Left lung (tissue), 10 donors: ENCODE results near the gene SMARCA4. TPM values are rescaled to one million over a fixed set of nuclear protein-coding genes. Genes with fewer than 3 reads are reported as not detected.

Experiments used
- ATAC-seq: fragments of 200-7000 bp; cut with Tn5 transposase; one replicate; pipeline ENCODE4 v1.9.1; 2020; ENCODE audit warnings: moderate library complexity
- DNase-seq, 4 donors: peaks; one replicate each; pipeline ENCODE4 v3.0.0-alpha.2; 2013 to 2020
- H3K27ac ChIP-seq, 2 donors: fragments of 200-600 bp; sonication (generic) in 1 of 2; one replicate each; pipeline versions ENCODE4 v1.5.0 to v1.8.0; 2020 to 2021
- H3K27me3 ChIP-seq, 2 donors: fragments of 200-600 bp; sonication (generic) in 1 of 2; one replicate each; pipeline versions ENCODE4 v1.5.0 to v1.8.0; 2020 to 2021
- H3K36me3 ChIP-seq, 2 donors: fragments of 200-600 bp; sonication (generic) in 1 of 2; one replicate each; pipeline versions ENCODE4 v1.5.0 to v1.8.0; 2020 to 2021
- H3K4me1 ChIP-seq, 2 donors: fragments of 200-600 bp; one replicate each; pipeline ENCODE4 v1.8.0; 2021
- H3K4me3 ChIP-seq, 2 donors: fragments of 200-600 bp; sonication (generic) in 1 of 2; one replicate each; pipeline versions ENCODE4 v1.5.0 to v1.8.0; 2020 to 2021; ENCODE audit warnings: mild to moderate bottlenecking in 1 of 2
- H3K9me3 ChIP-seq, 2 donors: fragments of 200-600 bp; sonication (generic) in 1 of 2; one replicate each; pipeline versions ENCODE4 v1.5.0 to v1.8.0; 2020 to 2021
- intact Hi-C, 2 donors: fragments of 100-400 bp; cut with DNase I; formaldehyde crosslinking; loops; one replicate each; pipeline versions ENCODE4 v1.11.2 to v1.14.2; 2022
- polyA plus RNA-seq, 6 donors: library from polyadenylated mRNA; unstranded; fragments of 120-200 nt; gene quantifications; one replicate each; pipeline ENCODE4 v1.2.1, GENCODE V29; 2013; ENCODE audit not compliant: insufficient read length in 6 of 6
- total RNA-seq, 2 donors: library from RNA; stranded (reverse); fragmentation: NEBNext Ultra II Directional; extraction: Animal tissue kit (Norgen Biotek cat#: 25700); gene quantifications; one replicate each; pipeline ENCODE4 v1.2.1, GENCODE V29; 2021
- TF ChIP-seq, protein P1 (sequence below), 2 donors: fragments of 200-600 bp; sonication (generic) in 1 of 2; IDR thresholded peaks; one replicate each; pipeline versions ENCODE4 v1.5.0 to v1.8.0; 2021; ENCODE audit warnings: antibody characterized with exemption in 2 of 2
- donor health status: DM: no; HTN: yes; CAD: no.
- donor health status: DM: no; HTN: no; CAD: no.

Gene SMARCA4
- total and polyA plus RNA-seq, 8 donors, result 98.3 to 168 (median 151) TPM

DNA sequence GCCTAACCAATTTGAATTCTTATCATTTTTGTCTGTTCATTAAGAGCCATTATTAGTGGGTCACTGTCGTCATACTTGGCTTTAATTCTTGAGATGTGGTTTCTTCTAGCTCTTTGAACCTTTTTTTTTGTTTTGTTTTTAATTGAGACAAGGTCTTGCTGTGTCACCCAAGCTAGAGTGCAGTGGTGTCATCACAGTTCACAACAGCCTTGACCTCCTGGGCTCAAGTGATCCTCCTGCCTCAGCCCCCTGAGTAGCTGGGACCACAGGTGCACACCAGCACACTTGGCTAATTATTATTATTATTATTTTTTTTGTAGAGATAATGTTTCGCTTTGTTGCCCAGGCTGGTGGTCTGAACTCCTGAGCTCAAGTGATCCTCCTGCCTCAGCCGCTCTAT, 102.6 kb downstream of the SMARCA4 start:
- intact Hi-C loops, result no loop called here
- DNase-seq, result no peak

DNA sequence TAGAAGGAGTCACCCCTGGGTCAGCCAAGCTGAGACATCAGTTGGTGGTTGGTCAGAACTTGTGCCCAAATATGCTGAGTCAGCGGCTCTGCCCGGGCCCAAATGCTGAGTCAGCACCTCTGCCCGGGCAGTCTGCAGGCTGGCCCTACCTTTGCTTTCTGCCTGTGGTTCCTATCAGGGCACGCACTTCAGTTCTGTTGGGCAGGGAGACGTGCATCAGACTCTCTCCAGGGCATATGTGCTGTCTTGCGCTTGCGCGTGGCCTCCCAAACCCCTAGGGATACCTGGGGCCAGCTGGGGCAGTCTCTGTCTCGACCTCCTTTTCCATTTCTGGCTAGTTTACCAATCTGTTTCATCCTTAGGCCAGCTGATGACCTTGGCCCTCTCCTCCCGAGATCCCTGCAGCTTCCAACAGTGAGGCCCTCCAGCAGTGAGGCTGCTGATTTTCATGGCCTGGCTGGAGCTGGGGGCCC, 104.0 kb downstream of the SMARCA4 start:
- intact Hi-C loops, result no loop called here
- TF ChIP-seq, protein P1, sequence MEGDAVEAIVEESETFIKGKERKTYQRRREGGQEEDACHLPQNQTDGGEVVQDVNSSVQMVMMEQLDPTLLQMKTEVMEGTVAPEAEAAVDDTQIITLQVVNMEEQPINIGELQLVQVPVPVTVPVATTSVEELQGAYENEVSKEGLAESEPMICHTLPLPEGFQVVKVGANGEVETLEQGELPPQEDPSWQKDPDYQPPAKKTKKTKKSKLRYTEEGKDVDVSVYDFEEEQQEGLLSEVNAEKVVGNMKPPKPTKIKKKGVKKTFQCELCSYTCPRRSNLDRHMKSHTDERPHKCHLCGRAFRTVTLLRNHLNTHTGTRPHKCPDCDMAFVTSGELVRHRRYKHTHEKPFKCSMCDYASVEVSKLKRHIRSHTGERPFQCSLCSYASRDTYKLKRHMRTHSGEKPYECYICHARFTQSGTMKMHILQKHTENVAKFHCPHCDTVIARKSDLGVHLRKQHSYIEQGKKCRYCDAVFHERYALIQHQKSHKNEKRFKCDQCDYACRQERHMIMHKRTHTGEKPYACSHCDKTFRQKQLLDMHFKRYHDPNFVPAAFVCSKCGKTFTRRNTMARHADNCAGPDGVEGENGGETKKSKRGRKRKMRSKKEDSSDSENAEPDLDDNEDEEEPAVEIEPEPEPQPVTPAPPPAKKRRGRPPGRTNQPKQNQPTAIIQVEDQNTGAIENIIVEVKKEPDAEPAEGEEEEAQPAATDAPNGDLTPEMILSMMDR (IDR thresholded peaks at IDR 0.05), result no peak
- Histone ChIP-seq H3K36me3 (peaks cover 0 to 49% of the 10 kb centered on the region in 2 donors), H3K27me3 (no peaks in the 10 kb centered on the region), H3K4me1 (peaks cover 0 to 11% of the 10 kb centered on the region in 2 donors), H3K27ac (no peak overlapping the region), H3K9me3 (no peaks in the 10 kb centered on the region), H3K4me3 (no peak overlapping the region)
- DNase-seq (peak in 1 of 4 donors; percentile 75), ATAC-seq (no peak)

More for the DNA sequence above, 102.6 kb downstream of the SMARCA4 start:
- Histone ChIP-seq H3K4me3 (no peak overlapping the region), H3K27me3 (no peaks in the 10 kb centered on the region), H3K9me3 (no peaks in the 10 kb centered on the region), H3K27ac (no peak overlapping the region), H3K36me3 (peaks cover 0 to 62% of the 10 kb centered on the region in 2 donors), H3K4me1 (peaks cover 0 to 6% of the 10 kb centered on the region in 2 donors)
- ATAC-seq, result peak; percentile 11
- TF ChIP-seq, protein P1 (IDR thresholded peaks at IDR 0.05), result no peak

GRCh38 chr19:11066326-11066725, 105.5 kb downstream of the SMARCA4 start:
- no peak overlapping the region for H3K4me3 ChIP-seq
- ATAC-seq (no peak), DNase-seq (peak in 1 of 4 donors; percentile 54)
- intact Hi-C loops, result no loop called here
- peaks cover 0 to 36% of the 10 kb centered on the region in 2 donors for H3K36me3 ChIP-seq
- H3K27me3 ChIP-seq, result no peaks in the 10 kb centered on the region
- peaks cover 0 to 18% of the 10 kb centered on the region in 2 donors for H3K4me1 ChIP-seq
- TF ChIP-seq, protein P1 (IDR thresholded peaks at IDR 0.05), result no peak
- H3K9me3 ChIP-seq, result no peaks in the 10 kb centered on the region
- no peak overlapping the region for H3K27ac ChIP-seq

GRCh38 chr19:11067356-11068113, 106.7 kb downstream of the SMARCA4 start:
- Histone ChIP-seq H3K27me3 (no peaks in the 10 kb centered on the region), H3K9me3 (no peaks in the 10 kb centered on the region), H3K27ac (no peak overlapping the region), H3K4me1 (peaks cover 0 to 31% of the 10 kb centered on the region in 2 donors), H3K36me3 (peaks cover 0 to 24% of the 10 kb centered on the region in 2 donors), H3K4me3 (no peak overlapping the region)
- ATAC-seq (no peak), DNase-seq (no peak)
- intact Hi-C loops, result no loop called here
- TF ChIP-seq, protein P1 (IDR thresholded peaks at IDR 0.05), result no peak

DNA sequence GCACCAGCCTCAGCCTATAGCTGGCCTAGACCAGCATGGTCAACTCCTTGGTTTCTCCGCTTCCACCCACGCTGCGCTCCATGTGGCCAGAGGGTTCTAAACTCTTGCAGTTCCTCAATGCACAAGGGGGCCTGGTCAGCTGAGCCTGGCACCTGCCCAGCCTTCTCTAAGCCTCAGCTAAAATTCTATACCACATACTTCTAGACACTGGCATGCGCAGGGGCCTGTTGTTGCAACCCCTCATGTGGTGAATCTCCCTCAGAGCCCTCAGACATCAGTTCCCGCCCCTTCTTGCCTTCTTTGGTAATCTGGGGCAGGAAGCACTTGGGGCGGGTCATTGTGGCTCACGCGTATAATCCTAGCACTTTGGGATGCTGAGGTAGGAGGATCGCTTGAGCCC, 108.7 kb downstream of the SMARCA4 start:
- DNase-seq (no peak), ATAC-seq (no peak)
- intact Hi-C loops, result no loop called here
- peaks cover 0 to 39% of the 10 kb centered on the region in 2 donors for H3K4me1 ChIP-seq
- no peak overlapping the region for H3K27ac ChIP-seq
- H3K9me3 ChIP-seq, result no peaks in the 10 kb centered on the region
- H3K4me3 ChIP-seq, result no peak overlapping the region
- H3K36me3 ChIP-seq, result peaks cover 0 to 14% of the 10 kb centered on the region in 2 donors
- TF ChIP-seq, protein P1 (IDR thresholded peaks at IDR 0.05), result no peak
- H3K27me3 ChIP-seq, result no peaks in the 10 kb centered on the region
